Mammary epithelial cell (primary cell): ENCODE results near the gene WNK1.

Experiments
- EZH2 ChIP-seq: IDR thresholded peaks from 2 replicates; pipeline ENCODE4 v1.6.1; 2012; ENCODE audit warnings: low read length, inconsistent platforms, borderline replicate concordance
- TF ChIP-seq, protein P1 (sequence below), 2 donors: IDR thresholded peaks in 1 of 2; conservative IDR thresholded peaks in 1 of 2; 2 replicates each; pipeline ENCODE4 v1.5.1; 2011 to 2012; ENCODE audit warnings: inconsistent platforms in 2 of 2, low read length in 2 of 2, mild to moderate bottlenecking in 2 of 2, control low read depth in 1 of 2, low read depth in 1 of 2; ENCODE audit not compliant: insufficient read depth in 1 of 2; ENCODE audit errors: extremely low read depth in 1 of 2

DNA sequence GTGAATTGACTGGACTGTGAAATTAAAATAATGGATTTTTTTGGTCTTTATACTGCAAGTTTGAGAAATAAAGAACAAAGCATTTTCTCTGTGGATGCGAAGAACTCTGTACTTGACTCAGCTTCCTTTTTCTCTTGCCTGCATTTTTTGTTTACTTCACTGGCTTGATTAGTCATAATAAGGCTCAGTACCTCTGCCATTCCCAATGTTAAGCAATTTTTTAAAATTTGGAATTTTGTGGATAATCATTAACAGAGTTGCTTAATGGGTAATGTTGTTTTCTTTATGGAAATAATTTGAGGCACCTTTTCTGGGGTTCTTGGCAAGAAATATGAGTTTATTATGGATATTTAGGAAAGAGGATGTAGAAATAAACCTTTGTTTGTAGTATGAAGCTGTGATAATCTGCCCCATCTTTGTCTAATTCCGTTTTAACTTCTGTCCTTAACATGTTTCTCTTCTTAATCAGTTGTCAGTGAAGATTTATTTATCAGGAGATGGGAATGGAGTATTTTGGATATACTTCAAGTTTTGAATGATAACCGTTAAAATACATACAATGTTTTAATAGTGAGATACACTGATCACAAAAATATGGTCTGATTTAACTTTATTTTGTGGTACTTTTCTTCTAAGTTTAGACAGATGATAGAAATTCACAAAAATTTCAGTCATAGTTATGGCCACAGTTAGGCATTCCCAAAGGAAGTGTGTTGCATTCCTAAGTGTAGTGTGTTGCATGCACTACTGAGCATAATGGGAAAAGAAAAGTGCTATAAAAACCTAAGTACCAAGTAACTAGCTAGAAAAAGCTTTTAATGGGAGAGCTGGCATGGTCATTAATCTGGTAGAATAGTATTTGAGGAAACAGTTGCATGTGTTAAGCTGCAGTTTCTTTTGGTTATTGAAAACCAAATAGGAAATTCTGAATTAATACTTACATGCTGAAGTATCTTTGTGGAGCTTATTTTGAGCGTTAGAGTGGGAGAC is 27.7 kb downstream of the WNK1 start:
- TF ChIP-seq, protein P1, sequence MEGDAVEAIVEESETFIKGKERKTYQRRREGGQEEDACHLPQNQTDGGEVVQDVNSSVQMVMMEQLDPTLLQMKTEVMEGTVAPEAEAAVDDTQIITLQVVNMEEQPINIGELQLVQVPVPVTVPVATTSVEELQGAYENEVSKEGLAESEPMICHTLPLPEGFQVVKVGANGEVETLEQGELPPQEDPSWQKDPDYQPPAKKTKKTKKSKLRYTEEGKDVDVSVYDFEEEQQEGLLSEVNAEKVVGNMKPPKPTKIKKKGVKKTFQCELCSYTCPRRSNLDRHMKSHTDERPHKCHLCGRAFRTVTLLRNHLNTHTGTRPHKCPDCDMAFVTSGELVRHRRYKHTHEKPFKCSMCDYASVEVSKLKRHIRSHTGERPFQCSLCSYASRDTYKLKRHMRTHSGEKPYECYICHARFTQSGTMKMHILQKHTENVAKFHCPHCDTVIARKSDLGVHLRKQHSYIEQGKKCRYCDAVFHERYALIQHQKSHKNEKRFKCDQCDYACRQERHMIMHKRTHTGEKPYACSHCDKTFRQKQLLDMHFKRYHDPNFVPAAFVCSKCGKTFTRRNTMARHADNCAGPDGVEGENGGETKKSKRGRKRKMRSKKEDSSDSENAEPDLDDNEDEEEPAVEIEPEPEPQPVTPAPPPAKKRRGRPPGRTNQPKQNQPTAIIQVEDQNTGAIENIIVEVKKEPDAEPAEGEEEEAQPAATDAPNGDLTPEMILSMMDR (conservative IDR thresholded peaks at IDR 0.05 in 1 of 2, IDR thresholded peaks at IDR 0.05 in 1 of 2; ENCODE audit: extremely low read depth in 1 of 2, insufficient read depth in 1 of 2, low read depth in 1 of 2, low read length in 2 of 2) = no peak
- no peak for TF ChIP-seq EZH2
